ENCODE data around the gene KCNH1.

The KCNH1 gene

DNA sequence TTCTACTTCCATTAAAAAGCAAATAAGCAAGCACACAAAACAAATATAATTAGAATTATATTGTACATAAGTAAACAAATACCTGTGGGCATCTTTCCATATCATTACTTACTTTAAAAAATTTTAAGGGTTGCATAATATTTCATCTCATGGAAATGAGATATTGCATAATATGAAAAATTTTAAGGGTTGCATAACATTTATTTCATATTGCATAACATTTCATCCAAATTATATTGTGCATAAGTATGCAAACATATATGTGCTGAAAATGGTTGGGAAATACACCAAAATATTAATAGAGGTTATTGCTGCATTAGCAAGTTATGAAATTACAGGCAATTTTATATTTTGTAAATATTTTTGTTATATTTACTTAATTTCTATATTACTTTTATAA, 213.7 kb downstream of the KCNH1 start (continued):
- TF ChIP-seq ZNF157 (tag by site-specific recombination; IDR thresholded peaks at IDR 0.05), result no peak
- TF ChIP-seq, protein P1, sequence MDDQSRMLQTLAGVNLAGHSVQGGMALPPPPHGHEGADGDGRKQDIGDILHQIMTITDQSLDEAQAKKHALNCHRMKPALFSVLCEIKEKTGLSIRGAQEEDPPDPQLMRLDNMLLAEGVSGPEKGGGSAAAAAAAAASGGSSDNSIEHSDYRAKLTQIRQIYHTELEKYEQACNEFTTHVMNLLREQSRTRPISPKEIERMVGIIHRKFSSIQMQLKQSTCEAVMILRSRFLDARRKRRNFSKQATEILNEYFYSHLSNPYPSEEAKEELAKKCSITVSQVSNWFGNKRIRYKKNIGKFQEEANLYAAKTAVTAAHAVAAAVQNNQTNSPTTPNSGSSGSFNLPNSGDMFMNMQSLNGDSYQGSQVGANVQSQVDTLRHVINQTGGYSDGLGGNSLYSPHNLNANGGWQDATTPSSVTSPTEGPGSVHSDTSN (CRISPR knock-in tag; IDR thresholded peaks at IDR 0.05), result no peak
- TF ChIP-seq ZNF658 (tag by site-specific recombination; IDR thresholded peaks at IDR 0.05), result no peak
- no peak for TF ChIP-seq ZFP37 (tag by site-specific recombination; IDR thresholded peaks at IDR 0.05)
- no peak for TF ChIP-seq ZNF664 (tag by site-specific recombination; IDR thresholded peaks at IDR 0.05)
- TF ChIP-seq ZNF660 (tag by site-specific recombination; IDR thresholded peaks at IDR 0.05), result no peak
- no peak for TF ChIP-seq ZBTB21 (tag by site-specific recombination; IDR thresholded peaks at IDR 0.05)
- TF ChIP-seq TRIM28 (IDR thresholded peaks at IDR 0.05; ENCODE audit: borderline replicate concordance, low read length), result no peak
- no peak for TF ChIP-seq HOXD13 (CRISPR knock-in tag; IDR thresholded peaks at IDR 0.05; ENCODE audit: borderline replicate concordance)

DNA sequence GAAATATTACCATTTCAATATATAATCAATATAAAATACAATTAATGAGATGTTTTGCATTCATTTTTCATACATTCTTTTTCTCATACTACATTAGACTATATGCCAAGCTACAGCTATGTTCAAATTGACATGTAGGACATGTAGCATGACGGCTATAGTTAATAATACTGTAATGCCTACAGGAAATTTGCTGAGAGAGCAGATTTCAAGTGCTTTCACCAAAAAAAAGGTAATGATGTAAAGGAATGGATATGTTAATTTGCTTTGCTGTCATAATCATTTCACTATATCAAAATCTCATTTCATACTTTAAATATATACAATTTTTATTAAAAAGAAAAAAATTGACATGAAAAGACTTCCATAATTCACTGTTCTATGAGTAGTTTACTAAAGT, 215.1 kb downstream of the KCNH1 start:
- no peak overlapping the region for H3K27ac ChIP-seq (ENCODE audit: extremely low read depth, low read depth, low read length)
- POLR2A ChIA-PET, result no interaction called here
- no peak overlapping the region for H3K4me3 ChIP-seq (ENCODE audit: low read depth, low read length)
- CTCF ChIA-PET, result interaction anchor here (1.0 kb wide), 1 partner anchor 215 kb away, joined by 3 read pairs; the partner anchor contains the start of gene KCNH1
- no peaks in the 10 kb centered on the region for H3K9me3 ChIP-seq (ENCODE audit: control insufficient read depth, insufficient read depth, low read depth, low read length)
- TF ChIP-seq ZXDB (tag by site-specific recombination; IDR thresholded peaks at IDR 0.05) (no peak), ZNF843 (tag by site-specific recombination; IDR thresholded peaks at IDR 0.05) (no peak), ZBTB1 (tag by site-specific recombination; IDR thresholded peaks at IDR 0.05) (no peak), ZNF292 (tag by site-specific recombination; IDR thresholded peaks at IDR 0.05; ENCODE audit: borderline replicate concordance, low read depth) (no peak), ZNF660 (tag by site-specific recombination; IDR thresholded peaks at IDR 0.05) (no peak)
- TF ChIP-seq, protein P2, sequence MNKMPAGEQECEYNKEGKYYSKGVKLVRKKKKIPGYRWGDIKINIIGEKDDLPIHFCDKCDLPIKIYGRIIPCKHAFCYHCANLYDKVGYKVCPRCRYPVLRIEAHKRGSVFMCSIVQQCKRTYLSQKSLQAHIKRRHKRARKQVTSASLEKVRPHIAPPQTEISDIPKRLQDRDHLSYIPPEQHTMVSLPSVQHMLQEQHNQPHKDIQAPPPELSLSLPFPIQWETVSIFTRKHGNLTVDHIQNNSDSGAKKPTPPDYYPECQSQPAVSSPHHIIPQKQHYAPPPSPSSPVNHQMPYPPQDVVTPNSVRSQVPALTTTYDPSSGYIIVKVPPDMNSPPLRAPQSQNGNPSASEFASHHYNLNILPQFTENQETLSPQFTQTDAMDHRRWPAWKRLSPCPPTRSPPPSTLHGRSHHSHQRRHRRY (tag by site-specific recombination; IDR thresholded peaks at IDR 0.05), result no peak
- no peaks in the 10 kb centered on the region for H3K36me3 ChIP-seq (ENCODE audit: control insufficient read depth in 2 of 2, insufficient read depth in 1 of 2, low read length in 2 of 2)
- no peaks in the 10 kb centered on the region for H3K4me1 ChIP-seq (ENCODE audit: control insufficient read depth, insufficient read depth, low read length)

DNA sequence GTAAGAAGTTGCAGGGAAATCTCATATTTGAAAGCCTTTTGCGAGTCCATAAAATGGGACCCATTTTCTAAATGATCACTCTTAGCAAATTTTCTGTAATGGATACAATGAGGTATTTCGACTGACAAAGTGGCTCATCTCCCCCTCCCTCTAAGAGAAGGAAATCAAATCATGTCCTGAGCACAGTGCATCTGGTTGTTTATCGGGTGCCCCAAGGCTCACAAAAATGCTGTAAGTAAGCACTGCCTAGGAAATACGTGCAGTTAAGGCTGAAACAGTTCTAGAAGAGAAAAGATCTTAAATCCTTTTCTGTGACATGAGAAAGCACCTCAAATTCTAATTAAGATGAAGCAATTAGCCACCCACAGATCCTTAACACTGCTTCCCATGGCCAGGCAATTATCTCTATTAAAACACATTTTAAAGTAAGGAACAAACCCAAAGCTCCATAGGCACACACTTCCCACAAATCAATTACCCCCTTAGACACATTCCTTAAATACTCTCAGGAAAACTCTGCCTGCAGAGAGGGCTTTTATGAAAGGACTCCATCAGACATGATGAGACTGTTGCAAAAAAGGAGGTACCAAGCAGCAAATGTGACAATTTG, 216.3 kb downstream of the KCNH1 start:
- CTCF ChIA-PET, result interaction anchor here (0.5 to 1.0 kb wide), 3 partner anchors 165 to 674 kb away, joined by 3 to 5 read pairs (median 4); partner anchors contain the start of gene KCNH1
- Histone ChIP-seq H3K4me1 (ENCODE audit: control insufficient read depth, insufficient read depth, low read length) (no peaks in the 10 kb centered on the region), H3K9me3 (ENCODE audit: control insufficient read depth, insufficient read depth, low read depth, low read length) (no peaks in the 10 kb centered on the region), H3K27ac (ENCODE audit: extremely low read depth, low read depth, low read length) (no peak overlapping the region), H3K4me3 (ENCODE audit: low read depth, low read length) (no peak overlapping the region), H3K36me3 (ENCODE audit: control insufficient read depth in 2 of 2, insufficient read depth in 1 of 2, low read length in 2 of 2) (no peaks in the 10 kb centered on the region)
- POLR2A ChIA-PET, result no interaction called here
- TF ChIP-seq KLF7 (tag by site-specific recombination; IDR thresholded peaks at IDR 0.05; ENCODE audit: borderline replicate concordance) (no peak), ZNF23 (tag by site-specific recombination; IDR thresholded peaks at IDR 0.05; ENCODE audit: borderline replicate concordance) (no peak), TCF7L2 (IDR thresholded peaks at IDR 0.05; ENCODE audit: borderline replicate concordance, low read depth, low read length) (no peak)

DNA sequence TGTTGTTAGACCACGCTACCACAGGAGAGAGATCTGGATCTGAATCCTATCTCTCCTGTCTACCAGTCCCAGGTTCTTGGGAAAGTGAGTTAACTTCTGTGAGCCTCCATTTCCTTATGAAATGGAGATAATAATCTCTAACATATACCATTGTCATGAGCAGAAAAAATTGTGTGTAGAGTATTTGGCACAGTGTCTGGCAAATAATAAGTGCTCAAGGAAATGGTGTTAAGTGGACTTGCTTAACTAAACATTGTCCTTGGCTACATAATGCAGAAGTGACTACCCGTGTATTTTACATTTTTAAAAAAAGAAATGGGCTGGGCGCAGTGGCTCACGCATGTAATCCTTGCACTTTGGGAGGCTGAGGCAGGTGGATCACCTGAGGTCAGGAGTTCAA, 217.4 kb downstream of the KCNH1 start:
- ChIA-PET CTCF (no interaction called here), POLR2A (no interaction called here)
- TF ChIP-seq, protein P3, sequence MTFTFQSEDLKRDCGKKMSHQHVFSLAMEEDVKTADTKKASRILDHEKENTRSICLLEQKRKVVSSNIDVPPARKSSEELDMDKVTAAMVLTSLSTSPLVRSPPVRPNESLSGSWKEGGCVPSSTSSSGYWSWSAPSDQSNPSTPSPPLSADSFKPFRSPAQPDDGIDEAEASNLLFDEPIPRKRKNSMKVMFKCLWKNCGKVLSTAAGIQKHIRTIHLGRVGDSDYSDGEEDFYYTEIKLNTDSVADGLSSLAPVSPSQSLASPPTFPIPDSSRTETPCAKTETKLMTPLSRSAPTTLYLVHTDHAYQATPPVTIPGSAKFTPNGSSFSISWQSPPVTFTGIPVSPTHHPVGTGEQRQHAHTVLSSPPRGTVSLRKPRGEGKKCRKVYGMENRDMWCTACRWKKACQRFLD (tag by site-specific recombination; IDR thresholded peaks at IDR 0.05), result no peak
- TF ChIP-seq, protein P4, sequence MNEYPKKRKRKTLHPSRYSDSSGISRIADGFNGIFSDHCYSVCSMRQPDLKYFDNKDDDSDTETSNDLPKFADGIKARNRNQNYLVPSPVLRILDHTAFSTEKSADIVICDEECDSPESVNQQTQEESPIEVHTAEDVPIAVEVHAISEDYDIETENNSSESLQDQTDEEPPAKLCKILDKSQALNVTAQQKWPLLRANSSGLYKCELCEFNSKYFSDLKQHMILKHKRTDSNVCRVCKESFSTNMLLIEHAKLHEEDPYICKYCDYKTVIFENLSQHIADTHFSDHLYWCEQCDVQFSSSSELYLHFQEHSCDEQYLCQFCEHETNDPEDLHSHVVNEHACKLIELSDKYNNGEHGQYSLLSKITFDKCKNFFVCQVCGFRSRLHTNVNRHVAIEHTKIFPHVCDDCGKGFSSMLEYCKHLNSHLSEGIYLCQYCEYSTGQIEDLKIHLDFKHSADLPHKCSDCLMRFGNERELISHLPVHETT (tag by site-specific recombination; IDR thresholded peaks at IDR 0.05), result no peak
- TF ChIP-seq ZNF621 (tag by site-specific recombination; IDR thresholded peaks at IDR 0.05) (no peak), ZNF600 (tag by site-specific recombination; IDR thresholded peaks at IDR 0.05) (no peak), ZNF37A (tag by site-specific recombination; IDR thresholded peaks at IDR 0.05) (no peak), ZNF629 (tag by site-specific recombination; IDR thresholded peaks at IDR 0.05) (no peak), IKZF3 (tag by site-specific recombination; IDR thresholded peaks at IDR 0.05) (no peak), ZNF138 (tag by site-specific recombination; IDR thresholded peaks at IDR 0.05; ENCODE audit: borderline replicate concordance) (no peak)
- TF ChIP-seq, protein P5, sequence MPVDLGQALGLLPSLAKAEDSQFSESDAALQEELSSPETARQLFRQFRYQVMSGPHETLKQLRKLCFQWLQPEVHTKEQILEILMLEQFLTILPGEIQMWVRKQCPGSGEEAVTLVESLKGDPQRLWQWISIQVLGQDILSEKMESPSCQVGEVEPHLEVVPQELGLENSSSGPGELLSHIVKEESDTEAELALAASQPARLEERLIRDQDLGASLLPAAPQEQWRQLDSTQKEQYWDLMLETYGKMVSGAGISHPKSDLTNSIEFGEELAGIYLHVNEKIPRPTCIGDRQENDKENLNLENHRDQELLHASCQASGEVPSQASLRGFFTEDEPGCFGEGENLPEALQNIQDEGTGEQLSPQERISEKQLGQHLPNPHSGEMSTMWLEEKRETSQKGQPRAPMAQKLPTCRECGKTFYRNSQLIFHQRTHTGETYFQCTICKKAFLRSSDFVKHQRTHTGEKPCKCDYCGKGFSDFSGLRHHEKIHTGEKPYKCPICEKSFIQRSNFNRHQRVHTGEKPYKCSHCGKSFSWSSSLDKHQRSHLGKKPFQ (tag by site-specific recombination; IDR thresholded peaks at IDR 0.05), result no peak

More for the DNA sequence above, 217.4 kb downstream of the KCNH1 start:
- Histone ChIP-seq H3K9me3 (ENCODE audit: control insufficient read depth, insufficient read depth, low read depth, low read length) (no peaks in the 10 kb centered on the region), H3K4me1 (ENCODE audit: control insufficient read depth, insufficient read depth, low read length) (no peaks in the 10 kb centered on the region), H3K27ac (ENCODE audit: extremely low read depth, low read depth, low read length) (no peak overlapping the region), H3K36me3 (ENCODE audit: control insufficient read depth in 2 of 2, insufficient read depth in 1 of 2, low read length in 2 of 2) (no peaks in the 10 kb centered on the region), H3K4me3 (ENCODE audit: low read depth, low read length) (no peak overlapping the region)

All from HEK293 (cell line).